Measurements from ENCODE around the gene PHACTR3. TPM values are rescaled to one million over a fixed set of nuclear protein-coding genes. Genes with fewer than 3 reads are reported as not detected.

Gene PHACTR3
- total and polyA plus RNA-seq, 2 experiments from 2014 or later = 0.45 to 0.61 TPM

DNA sequence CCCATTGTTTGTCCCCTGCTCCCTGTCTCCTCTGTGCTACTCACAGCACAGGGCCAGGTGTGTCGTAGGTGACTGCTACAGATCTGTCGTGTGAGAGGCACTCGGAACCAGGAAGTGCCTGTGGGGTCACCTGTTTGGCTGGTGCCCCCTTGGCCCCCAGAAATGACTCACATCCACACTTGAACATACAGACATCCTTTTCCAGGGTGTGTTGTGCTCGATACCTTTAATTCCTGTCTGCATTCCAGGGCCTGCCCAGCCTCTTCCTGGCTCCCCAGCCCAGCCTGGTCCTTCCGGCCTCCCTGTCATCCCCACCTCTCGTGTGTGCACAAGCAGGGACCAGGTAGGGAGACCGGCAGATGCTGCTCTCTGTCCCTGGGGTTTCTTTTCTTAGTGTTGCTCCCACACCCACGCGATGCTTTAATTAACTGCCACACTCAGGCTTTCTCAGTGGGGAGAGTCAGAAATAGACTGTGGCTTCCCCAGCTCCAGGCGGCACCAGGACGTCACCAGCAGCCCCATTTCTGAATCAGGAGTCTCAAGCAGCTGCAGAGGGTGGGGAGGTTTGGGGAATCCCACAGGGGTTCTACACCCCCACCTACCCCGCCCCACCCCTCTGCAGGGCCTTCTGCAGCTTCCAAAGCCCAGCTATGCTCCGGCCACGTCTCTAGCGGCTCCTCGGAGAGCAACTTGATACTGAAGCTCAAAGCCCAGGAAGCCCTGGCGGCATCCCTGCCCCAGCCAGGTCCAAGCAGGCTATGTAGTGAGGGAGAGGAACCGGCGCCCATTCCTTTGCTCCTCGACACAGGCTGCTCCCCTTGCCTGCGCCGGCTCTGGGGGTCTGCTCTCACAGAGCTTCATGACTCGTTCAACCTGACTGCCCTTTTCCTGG lies 226.9 kb downstream of the PHACTR3 start:
- Histone ChIP-seq H3K4me2 (no peak overlapping the region), H3K27me3 (ENCODE audit: insufficient read depth) (0 out of 2 replicates have a peak, but pooled peaks cover 5% of the 10 kb centered on the region), H4K20me1 (replicated peaks; ENCODE audit: insufficient read depth) (no peaks in the 10 kb centered on the region), H3K79me2 (replicated peaks; ENCODE audit: insufficient read depth) (no peaks in the 10 kb centered on the region), H3K4me1 (ENCODE audit: insufficient read depth) (no peaks in the 10 kb centered on the region), H2AFZ (no peak overlapping the region), H3K36me3 (ENCODE audit: insufficient read depth) (no peaks in the 10 kb centered on the region), H3F3A (replicated peaks; ENCODE audit: low read depth) (no peaks in the 10 kb centered on the region), H3K4me3 (no peak overlapping the region), H3K9me2 (ENCODE audit: insufficient read depth) (no peaks in the 10 kb centered on the region), H3K27ac (ENCODE audit: low read depth) (no peak overlapping the region)
- peak; percentile 19 for ATAC-seq
- H3K27me3 Mint-ChIP-seq (ENCODE audit: insufficient read depth, low read depth, poor library complexity) = peaks cover 24% of the 10 kb centered on the region
- DNase-seq (ENCODE audit: low spot score) = peak; percentile 21
- no peak overlapping the region for H3K27ac Mint-ChIP-seq
- peaks cover 18% of the 10 kb centered on the region for H3K4me1 Mint-ChIP-seq
- no peaks in the 10 kb centered on the region; the same call in 2 of the 3 replicates for H3K9me3 Mint-ChIP-seq
- H3K4me3 Mint-ChIP-seq = no peak overlapping the region
- H3K36me3 Mint-ChIP-seq (ENCODE audit: low read depth) = no peaks in the 10 kb centered on the region; the same call in 2 of the 3 replicates
- TF ChIP-seq, protein P1, sequence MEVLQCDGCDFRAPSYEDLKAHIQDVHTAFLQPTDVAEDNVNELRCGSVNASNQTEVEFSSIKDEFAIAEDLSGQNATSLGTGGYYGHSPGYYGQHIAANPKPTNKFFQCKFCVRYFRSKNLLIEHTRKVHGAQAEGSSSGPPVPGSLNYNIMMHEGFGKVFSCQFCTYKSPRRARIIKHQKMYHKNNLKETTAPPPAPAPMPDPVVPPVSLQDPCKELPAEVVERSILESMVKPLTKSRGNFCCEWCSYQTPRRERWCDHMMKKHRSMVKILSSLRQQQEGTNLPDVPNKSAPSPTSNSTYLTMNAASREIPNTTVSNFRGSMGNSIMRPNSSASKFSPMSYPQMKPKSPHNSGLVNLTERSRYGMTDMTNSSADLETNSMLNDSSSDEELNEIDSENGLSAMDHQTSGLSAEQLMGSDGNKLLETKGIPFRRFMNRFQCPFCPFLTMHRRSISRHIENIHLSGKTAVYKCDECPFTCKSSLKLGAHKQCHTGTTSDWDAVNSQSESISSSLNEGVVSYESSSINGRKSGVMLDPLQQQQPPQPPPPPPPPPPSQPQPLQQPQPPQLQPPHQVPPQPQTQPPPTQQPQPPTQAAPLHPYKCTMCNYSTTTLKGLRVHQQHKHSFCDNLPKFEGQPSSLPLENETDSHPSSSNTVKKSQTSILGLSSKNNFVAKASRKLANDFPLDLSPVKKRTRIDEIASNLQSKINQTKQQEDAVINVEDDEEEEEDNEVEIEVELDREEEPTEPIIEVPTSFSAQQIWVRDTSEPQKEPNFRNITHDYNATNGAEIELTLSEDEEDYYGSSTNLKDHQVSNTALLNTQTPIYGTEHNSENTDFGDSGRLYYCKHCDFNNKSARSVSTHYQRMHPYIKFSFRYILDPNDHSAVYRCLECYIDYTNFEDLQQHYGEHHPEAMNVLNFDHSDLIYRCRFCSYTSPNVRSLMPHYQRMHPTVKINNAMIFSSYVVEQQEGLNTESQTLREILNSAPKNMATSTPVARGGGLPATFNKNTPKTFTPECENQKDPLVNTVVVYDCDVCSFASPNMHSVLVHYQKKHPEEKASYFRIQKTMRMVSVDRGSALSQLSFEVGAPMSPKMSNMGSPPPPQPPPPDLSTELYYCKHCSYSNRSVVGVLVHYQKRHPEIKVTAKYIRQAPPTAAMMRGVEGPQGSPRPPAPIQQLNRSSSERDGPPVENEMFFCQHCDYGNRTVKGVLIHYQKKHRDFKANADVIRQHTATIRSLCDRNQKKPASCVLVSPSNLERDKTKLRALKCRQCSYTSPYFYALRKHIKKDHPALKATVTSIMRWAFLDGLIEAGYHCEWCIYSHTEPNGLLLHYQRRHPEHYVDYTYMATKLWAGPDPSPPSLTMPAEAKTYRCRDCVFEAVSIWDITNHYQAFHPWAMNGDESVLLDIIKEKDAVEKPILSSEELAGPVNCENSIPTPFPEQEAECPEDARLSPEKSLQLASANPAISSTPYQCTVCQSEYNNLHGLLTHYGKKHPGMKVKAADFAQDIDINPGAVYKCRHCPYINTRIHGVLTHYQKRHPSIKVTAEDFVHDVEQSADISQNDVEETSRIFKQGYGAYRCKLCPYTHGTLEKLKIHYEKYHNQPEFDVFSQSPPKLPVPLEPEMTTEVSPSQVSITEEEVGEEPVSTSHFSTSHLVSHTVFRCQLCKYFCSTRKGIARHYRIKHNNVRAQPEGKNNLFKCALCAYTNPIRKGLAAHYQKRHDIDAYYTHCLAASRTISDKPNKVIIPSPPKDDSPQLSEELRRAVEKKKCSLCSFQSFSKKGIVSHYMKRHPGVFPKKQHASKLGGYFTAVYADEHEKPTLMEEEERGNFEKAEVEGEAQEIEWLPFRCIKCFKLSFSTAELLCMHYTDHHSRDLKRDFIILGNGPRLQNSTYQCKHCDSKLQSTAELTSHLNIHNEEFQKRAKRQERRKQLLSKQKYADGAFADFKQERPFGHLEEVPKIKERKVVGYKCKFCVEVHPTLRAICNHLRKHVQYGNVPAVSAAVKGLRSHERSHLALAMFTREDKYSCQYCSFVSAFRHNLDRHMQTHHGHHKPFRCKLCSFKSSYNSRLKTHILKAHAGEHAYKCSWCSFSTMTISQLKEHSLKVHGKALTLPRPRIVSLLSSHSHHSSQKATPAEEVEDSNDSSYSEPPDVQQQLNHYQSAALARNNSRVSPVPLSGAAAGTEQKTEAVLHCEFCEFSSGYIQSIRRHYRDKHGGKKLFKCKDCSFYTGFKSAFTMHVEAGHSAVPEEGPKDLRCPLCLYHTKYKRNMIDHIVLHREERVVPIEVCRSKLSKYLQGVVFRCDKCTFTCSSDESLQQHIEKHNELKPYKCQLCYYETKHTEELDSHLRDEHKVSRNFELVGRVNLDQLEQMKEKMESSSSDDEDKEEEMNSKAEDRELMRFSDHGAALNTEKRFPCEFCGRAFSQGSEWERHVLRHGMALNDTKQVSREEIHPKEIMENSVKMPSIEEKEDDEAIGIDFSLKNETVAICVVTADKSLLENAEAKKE (CRISPR knock-in tag; IDR thresholded peaks at IDR 0.05) = no peak
- TF ChIP-seq STAT1 (IDR thresholded peaks at IDR 0.05; ENCODE audit: unreplicated experiment) = no peak
- no peak for TF ChIP-seq POLR2AphosphoS5 (IDR thresholded peaks at IDR 0.05; ENCODE audit: low read depth)
- no peak for TF ChIP-seq ZNF114 (CRISPR knock-in tag; IDR thresholded peaks at IDR 0.05)
- no peak for TF ChIP-seq JUNB (IDR thresholded peaks at IDR 0.05; ENCODE audit: unreplicated experiment)
- no peak for TF ChIP-seq ZNF331 (CRISPR knock-in tag; IDR thresholded peaks at IDR 0.05; ENCODE audit: low read depth)
- TF ChIP-seq, protein P2, sequence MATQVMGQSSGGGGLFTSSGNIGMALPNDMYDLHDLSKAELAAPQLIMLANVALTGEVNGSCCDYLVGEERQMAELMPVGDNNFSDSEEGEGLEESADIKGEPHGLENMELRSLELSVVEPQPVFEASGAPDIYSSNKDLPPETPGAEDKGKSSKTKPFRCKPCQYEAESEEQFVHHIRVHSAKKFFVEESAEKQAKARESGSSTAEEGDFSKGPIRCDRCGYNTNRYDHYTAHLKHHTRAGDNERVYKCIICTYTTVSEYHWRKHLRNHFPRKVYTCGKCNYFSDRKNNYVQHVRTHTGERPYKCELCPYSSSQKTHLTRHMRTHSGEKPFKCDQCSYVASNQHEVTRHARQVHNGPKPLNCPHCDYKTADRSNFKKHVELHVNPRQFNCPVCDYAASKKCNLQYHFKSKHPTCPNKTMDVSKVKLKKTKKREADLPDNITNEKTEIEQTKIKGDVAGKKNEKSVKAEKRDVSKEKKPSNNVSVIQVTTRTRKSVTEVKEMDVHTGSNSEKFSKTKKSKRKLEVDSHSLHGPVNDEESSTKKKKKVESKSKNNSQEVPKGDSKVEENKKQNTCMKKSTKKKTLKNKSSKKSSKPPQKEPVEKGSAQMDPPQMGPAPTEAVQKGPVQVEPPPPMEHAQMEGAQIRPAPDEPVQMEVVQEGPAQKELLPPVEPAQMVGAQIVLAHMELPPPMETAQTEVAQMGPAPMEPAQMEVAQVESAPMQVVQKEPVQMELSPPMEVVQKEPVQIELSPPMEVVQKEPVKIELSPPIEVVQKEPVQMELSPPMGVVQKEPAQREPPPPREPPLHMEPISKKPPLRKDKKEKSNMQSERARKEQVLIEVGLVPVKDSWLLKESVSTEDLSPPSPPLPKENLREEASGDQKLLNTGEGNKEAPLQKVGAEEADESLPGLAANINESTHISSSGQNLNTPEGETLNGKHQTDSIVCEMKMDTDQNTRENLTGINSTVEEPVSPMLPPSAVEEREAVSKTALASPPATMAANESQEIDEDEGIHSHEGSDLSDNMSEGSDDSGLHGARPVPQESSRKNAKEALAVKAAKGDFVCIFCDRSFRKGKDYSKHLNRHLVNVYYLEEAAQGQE (IDR thresholded peaks at IDR 0.05; ENCODE audit: unreplicated experiment) = no peak
- no peak for TF ChIP-seq CREB1 (CRISPR knock-in tag; IDR thresholded peaks at IDR 0.05; ENCODE audit: low read depth)
- no peak for TF ChIP-seq EZH2 (IDR thresholded peaks at IDR 0.05; ENCODE audit: low read depth, unreplicated experiment)
- no peak for TF ChIP-seq NANOG (IDR thresholded peaks at IDR 0.05; ENCODE audit: borderline replicate concordance)
- TF ChIP-seq, protein P3, sequence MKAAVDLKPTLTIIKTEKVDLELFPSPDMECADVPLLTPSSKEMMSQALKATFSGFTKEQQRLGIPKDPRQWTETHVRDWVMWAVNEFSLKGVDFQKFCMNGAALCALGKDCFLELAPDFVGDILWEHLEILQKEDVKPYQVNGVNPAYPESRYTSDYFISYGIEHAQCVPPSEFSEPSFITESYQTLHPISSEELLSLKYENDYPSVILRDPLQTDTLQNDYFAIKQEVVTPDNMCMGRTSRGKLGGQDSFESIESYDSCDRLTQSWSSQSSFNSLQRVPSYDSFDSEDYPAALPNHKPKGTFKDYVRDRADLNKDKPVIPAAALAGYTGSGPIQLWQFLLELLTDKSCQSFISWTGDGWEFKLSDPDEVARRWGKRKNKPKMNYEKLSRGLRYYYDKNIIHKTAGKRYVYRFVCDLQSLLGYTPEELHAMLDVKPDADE (IDR thresholded peaks at IDR 0.05) = no peak
- TF ChIP-seq, protein P4, sequence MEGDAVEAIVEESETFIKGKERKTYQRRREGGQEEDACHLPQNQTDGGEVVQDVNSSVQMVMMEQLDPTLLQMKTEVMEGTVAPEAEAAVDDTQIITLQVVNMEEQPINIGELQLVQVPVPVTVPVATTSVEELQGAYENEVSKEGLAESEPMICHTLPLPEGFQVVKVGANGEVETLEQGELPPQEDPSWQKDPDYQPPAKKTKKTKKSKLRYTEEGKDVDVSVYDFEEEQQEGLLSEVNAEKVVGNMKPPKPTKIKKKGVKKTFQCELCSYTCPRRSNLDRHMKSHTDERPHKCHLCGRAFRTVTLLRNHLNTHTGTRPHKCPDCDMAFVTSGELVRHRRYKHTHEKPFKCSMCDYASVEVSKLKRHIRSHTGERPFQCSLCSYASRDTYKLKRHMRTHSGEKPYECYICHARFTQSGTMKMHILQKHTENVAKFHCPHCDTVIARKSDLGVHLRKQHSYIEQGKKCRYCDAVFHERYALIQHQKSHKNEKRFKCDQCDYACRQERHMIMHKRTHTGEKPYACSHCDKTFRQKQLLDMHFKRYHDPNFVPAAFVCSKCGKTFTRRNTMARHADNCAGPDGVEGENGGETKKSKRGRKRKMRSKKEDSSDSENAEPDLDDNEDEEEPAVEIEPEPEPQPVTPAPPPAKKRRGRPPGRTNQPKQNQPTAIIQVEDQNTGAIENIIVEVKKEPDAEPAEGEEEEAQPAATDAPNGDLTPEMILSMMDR (conservative IDR thresholded peaks at IDR 0.05; ENCODE audit: low read depth in 2 of 2) = no peak
- TF ChIP-seq EZH2phosphoT487 (IDR thresholded peaks at IDR 0.05; ENCODE audit: unreplicated experiment) = no peak
